GOT3 (cell line): ENCODE results near the gene PRIM2.
"Not testable (repeated sequence)": the region's sequence is repeated elsewhere in the genome, so short reads cannot be mapped to it uniquely, and the experiment has no call there.

ENCODE experiments used
- DNase-seq: peaks from one replicate; lab custom pipeline; 2025; ENCODE audit warnings: mixed read lengths; lab: John Stamatoyannopoulos, UW

Gene PRIM2, protein sequence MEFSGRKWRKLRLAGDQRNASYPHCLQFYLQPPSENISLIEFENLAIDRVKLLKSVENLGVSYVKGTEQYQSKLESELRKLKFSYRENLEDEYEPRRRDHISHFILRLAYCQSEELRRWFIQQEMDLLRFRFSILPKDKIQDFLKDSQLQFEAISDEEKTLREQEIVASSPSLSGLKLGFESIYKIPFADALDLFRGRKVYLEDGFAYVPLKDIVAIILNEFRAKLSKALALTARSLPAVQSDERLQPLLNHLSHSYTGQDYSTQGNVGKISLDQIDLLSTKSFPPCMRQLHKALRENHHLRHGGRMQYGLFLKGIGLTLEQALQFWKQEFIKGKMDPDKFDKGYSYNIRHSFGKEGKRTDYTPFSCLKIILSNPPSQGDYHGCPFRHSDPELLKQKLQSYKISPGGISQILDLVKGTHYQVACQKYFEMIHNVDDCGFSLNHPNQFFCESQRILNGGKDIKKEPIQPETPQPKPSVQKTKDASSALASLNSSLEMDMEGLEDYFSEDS

GRCh38 chr6:57317060-57317943 lies at the start of gene PRIM2:
TSS of gene PRIM2 (plus strand) at chr6:57317630. CDS start at chr6:57318446, 816 bp downstream.
- peak; percentile 14 for DNase-seq

DNA sequence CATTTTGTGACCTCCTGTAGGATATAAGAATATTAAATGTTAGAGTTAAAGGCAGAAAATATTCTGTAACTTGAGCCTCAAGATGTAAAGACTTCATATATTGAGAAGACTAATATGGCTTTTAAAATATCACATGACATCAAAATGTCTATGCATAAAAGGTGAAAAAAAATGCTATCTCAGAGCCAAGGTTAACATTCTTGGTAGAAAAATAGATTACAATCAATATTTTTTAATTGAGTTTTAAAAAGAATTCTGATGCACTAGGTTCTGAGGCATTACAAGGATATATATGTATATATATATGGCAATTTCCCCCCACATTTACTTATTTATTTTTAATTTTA lies 49.2 kb upstream of the PRIM2 start:
- no peak for DNase-seq

GRCh38 chr6:57274113-57274824 lies 43.2 kb upstream of the PRIM2 start:
- DNase-seq = not testable (repeated sequence)

DNA sequence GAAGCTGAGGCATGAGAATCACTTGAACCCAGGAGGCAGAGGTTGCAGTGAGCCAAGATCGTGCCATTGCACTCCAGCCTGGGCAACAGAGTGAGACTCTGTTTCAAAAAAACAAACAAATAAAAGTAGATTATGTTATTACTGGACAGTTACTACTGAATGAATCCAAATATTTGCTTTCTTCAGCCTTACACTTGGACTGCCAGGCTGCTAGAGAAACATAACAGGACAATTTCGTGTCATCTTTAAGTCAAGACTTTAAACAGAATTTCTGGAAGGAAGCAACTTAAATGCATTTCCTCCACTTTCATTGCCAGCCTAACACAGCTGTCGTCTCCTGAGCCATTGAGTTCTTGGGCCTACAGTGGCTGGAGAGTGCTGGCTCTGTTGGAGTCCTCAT lies 42.0 kb upstream of the PRIM2 start:
- DNase-seq = no peak

DNA sequence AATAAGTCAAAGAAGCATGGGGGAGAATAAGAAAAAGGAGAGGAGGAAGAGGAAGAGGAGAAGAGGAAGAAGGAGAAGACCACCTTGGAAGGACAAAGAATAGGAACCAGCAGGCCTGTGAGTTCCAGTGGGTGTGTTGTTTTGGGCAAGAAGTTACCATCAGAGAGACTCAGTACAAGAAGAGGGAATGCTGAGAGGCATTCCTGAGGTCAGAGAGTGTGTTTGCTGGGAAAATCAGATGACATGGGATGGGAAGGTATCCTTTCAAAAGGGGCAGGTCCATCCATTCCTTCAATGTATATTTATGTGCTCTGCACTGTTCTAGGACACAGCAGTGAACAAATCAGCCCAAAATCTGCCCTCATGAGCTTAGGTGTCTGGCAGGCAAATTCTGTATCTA lies 40.5 kb upstream of the PRIM2 start:
- DNase-seq = no peak

DNA sequence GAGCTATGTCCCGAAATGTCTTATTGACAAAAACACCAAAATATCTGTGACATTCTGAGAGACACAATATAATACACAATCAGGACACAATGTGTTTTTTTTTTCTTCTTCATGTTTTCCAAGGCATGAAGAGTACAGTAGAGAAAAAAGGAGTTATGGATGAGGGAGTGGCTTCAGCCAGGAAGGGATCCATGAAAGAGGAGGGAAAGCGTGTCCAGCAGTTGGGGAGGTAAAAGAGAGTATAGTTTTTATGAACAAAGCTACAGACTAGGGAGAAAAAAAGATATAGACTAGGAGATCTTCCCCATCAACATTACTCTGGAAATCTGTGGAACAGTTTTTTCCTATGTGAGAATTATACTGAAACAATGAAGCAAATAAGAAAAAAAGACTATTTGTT lies 38.9 kb upstream of the PRIM2 start:
- no peak for DNase-seq

- DNase-seq = no peak
Observed at GRCh38 chr6:57279013-57279412, 38.4 kb upstream of the PRIM2 start.

DNA sequence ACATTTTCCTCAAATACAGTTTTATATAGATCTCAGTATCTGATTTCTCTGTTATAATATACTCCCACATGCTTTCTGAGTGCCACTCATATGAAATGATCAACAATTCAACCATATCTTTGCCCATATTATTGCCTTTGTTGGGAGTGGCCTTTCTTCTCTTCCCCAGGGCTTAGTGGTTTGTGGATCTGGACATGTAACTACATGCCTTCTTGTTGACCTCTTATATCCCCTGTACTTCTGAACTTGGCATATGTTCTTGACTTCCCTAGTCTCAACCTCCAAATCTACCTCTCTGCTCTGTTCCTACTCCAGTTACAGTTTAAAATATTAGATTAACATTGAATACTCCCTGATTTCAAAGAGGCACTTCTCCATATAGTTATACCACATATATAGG lies 34.3 kb upstream of the PRIM2 start:
- no peak for DNase-seq

GRCh38 chr6:57283911-57284455 lies 33.4 kb upstream of the PRIM2 start:
- DNase-seq = no peak

DNA sequence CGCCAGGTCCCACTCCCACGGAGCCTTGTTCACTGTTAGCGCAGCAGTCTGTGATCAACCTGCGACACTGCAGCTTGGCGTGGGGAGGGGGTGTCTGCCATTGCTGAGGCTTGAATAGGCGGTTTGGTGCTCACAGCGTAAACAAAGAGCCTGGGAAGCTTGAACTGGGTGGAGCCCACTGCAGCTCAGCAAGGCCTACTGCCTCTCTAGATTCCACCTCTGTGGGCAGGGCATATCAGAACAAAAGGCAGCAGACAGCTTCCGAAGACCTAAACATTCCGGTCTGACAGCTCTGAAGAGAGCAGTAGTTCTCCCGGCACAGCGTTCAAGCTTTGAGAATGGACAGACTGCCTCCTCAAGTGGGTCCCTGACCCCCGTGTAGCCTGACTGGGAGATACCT lies 29.3 kb upstream of the PRIM2 start:
- not testable (repeated sequence) for DNase-seq

- DNase-seq = not testable (repeated sequence)
Observed at GRCh38 chr6:57293472-57293871, 24.0 kb upstream of the PRIM2 start.

- DNase-seq = no peak
Observed at GRCh38 chr6:57294862-57295445, 22.5 kb upstream of the PRIM2 start.

GRCh38 chr6:57297505-57297904 lies 19.9 kb upstream of the PRIM2 start:
- DNase-seq = no peak

- DNase-seq = no peak
Observed at GRCh38 chr6:57298741-57299140, 18.7 kb upstream of the PRIM2 start.

GRCh38 chr6:57301757-57302156 lies 15.7 kb upstream of the PRIM2 start:
- DNase-seq = no peak

- DNase-seq = no peak
Observed at GRCh38 chr6:57302477-57302876, 15.0 kb upstream of the PRIM2 start.

- DNase-seq = no peak
Observed at GRCh38 chr6:57303931-57304681, 13.3 kb upstream of the PRIM2 start.

DNA sequence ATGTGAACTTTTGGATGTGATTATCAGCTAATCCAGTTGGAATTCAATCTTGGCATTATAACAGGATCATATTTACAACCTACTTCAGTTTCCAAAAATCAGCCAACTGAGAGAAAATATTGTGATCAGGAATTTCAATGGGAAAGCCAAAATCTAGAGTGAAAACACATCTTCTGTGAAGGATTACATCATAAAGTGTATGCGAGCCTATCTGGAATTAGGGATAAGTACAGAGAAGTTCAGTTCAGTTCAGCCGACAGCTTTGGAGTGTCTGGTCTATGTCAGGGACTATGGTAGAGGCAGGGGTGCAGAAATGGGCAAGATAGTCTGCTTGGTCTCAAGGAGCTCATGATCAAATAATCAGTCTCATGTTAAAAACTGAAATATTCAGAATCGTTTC lies 12.3 kb upstream of the PRIM2 start:
- DNase-seq = no peak

GRCh38 chr6:57305761-57306160 lies 11.7 kb upstream of the PRIM2 start:
- no peak for DNase-seq

- DNase-seq = no peak
Observed at GRCh38 chr6:57306273-57306672, 11.2 kb upstream of the PRIM2 start.

- DNase-seq = no peak
Observed at GRCh38 chr6:57307850-57308249, 9.6 kb upstream of the PRIM2 start.
